OCI-LY7 (cell line): Measurements from ENCODE around the gene CHPF2. TPM values are rescaled to one million over a fixed set of nuclear protein-coding genes. Genes with fewer than 3 reads are reported as not detected.

ENCODE experiments used
- BruUV-seq: library from RNA; stranded (reverse); fragments of 400-500 nt; replicated peaks from 2 replicates; lab custom pipeline; 2021; lab: Mats Ljungman, UMichigan
- CTCF ChIA-PET: fragments of 300-600 bp; sonication (Branson Sonifier 250); formaldehyde crosslinking; loops from one replicate; lab custom pipeline; 2022; ENCODE audit warnings: antibody characterized with exemption; ENCODE audit not compliant: unreplicated experiment; lab: Charles Lee
- POLR2A ChIA-PET: fragments of 300-600 bp; sonication (Branson Sonifier 250); formaldehyde crosslinking; loops from one replicate; lab custom pipeline; 2022; ENCODE audit warnings: antibody characterized with exemption; lab: Charles Lee
- DNase-seq: peaks from one replicate; pipeline ENCODE4 v3.0.0-alpha.2; 2015; ENCODE audit warnings: low spot score
- H2AFZ ChIP-seq: fragments of 200-600 bp; sonication (generic), shearing (Covaris generic); 2 replicates; pipeline ENCODE4 v1.6.1; 2014; ENCODE audit warnings: mild to moderate bottlenecking, antibody characterized with exemption, low read length, moderate library complexity
- H3K27ac ChIP-seq: fragments of 200-600 bp; sonication (generic); 2 replicates; pipeline ENCODE4 v1.5.1; 2014; ENCODE audit warnings: mixed run types, low read depth, mild to moderate bottlenecking, moderate library complexity, low read length, inconsistent platforms; ENCODE audit not compliant: poor library complexity, severe bottlenecking
- H3K36me3 ChIP-seq: fragments of 200-600 bp; sonication (generic); 2 replicates; pipeline ENCODE4 v1.6.1; 2014; ENCODE audit warnings: mild to moderate bottlenecking, antibody characterized with exemption, low read length, moderate library complexity, mixed read lengths; ENCODE audit not compliant: insufficient read depth
- H3K4me1 ChIP-seq: fragments of 200-600 bp; sonication (generic); 2 replicates; pipeline ENCODE4 v1.5.1; 2014; ENCODE audit warnings: mild to moderate bottlenecking, low read length; ENCODE audit not compliant: insufficient read depth, poor library complexity, severe bottlenecking
- H3K4me2 ChIP-seq: fragments of 200-600 bp; sonication (generic); 2 replicates; pipeline ENCODE4 v1.6.1; 2014; ENCODE audit warnings: mild to moderate bottlenecking, low read length
- H3K4me3 ChIP-seq: fragments of 200-600 bp; sonication (generic); 2 replicates; pipeline ENCODE4 v1.5.1; 2014; ENCODE audit warnings: mild to moderate bottlenecking, low read depth, low read length; ENCODE audit not compliant: poor library complexity, severe bottlenecking
- H3K79me2 ChIP-seq: fragments of 200-600 bp; sonication (generic); 2 replicates; pipeline ENCODE4 v1.6.1; 2016; ENCODE audit warnings: low read depth, mild to moderate bottlenecking, low read length, moderate library complexity, mixed read lengths; ENCODE audit not compliant: insufficient read depth
- H3K9me2 ChIP-seq: fragments of 200-600 bp; sonication (generic); 2 replicates; pipeline ENCODE4 v1.6.1; 2016; ENCODE audit warnings: mild to moderate bottlenecking, low read length, mixed read lengths; ENCODE audit not compliant: insufficient read depth
- H3K9me3 ChIP-seq: fragments of 200-600 bp; sonication (generic); 2 replicates; pipeline ENCODE4 v1.6.1; 2014; ENCODE audit warnings: mild to moderate bottlenecking, mixed run types, low read length, mixed read lengths
- H4K20me1 ChIP-seq: fragments of 200-600 bp; sonication (generic); 2 replicates; pipeline ENCODE4 v1.6.1; 2014; ENCODE audit warnings: mild to moderate bottlenecking, antibody characterized with exemption, low read length, moderate library complexity, mixed read lengths; ENCODE audit not compliant: insufficient read depth
- CTCF ChIP-seq: fragments of 200-600 bp; sonication (generic); conservative IDR thresholded peaks from 2 replicates; pipeline ENCODE4 v1.5.1; 2014; ENCODE audit warnings: mild to moderate bottlenecking, antibody characterized with exemption, low read length, moderate library complexity, mixed read lengths
- EZH2phosphoT487 ChIP-seq: fragments of 200-600 bp; sonication (generic); IDR thresholded peaks from 2 replicates; pipeline ENCODE4 v1.6.1; 2018; ENCODE audit warnings: low read depth, borderline replicate concordance, mild to moderate bottlenecking, mixed run types, antibody characterized with exemption, low read length, moderate library complexity, mixed read lengths
- intact Hi-C: fragments of 100-400 bp; cut with micrococcal nuclease; formaldehyde crosslinking; loops from one replicate; pipeline ENCODE4 v1.10.0; 2022; ENCODE audit not compliant: unreplicated experiment
- total RNA-seq, 2 experiments: library from RNA; depleted of rRNA in 1 of 2; stranded (reverse); fragments of >200 nt in 1 of 2; shearing (Covaris generic) in 1 of 2; gene quantifications; 2 replicates each; pipeline ENCODE4 v1.2.3, GENCODE V29; 2014 to 2022

The CHPF2 gene
- total RNA-seq, 2 experiments from 2014 or later = 27.0 to 29.8 TPM

- no TSS peak for BruUV-seq
Measured at GRCh38 chr7:151269511-151269910, 37.2 kb downstream of the CHPF2 start.

GRCh38 chr7:151271699-151272355, 39.5 kb downstream of the CHPF2 start:
- Histone ChIP-seq H3K4me3 (no peak overlapping the region), H3K9me3 (no peaks in the 10 kb centered on the region), H3K79me2 (no peaks in the 10 kb centered on the region), H3K9me2 (no peaks in the 10 kb centered on the region), H4K20me1 (no peaks in the 10 kb centered on the region), H3K36me3 (no peaks in the 10 kb centered on the region), H3K4me2 (peak overlapping the region; percentile 23; the same call in 1 of the 2 replicates), H3K27ac (no peak overlapping the region), H3K4me1 (peaks cover 12% of the 10 kb centered on the region), H2AFZ (peak overlapping the region; percentile 86)
- intact Hi-C loops = no loop called here
- POLR2A ChIA-PET = interaction anchor here (1.0 kb wide), 1 partner anchor 16 kb away, joined by 3 read pairs; no protein-coding TSS in a partner anchor
- CTCF ChIA-PET = no interaction called here
- no TSS peak for BruUV-seq
- TF ChIP-seq CTCF = peak; percentile 44; the same call in 1 of the 2 replicates
- no peak for TF ChIP-seq EZH2phosphoT487
- DNase-seq = peak; percentile 13

More at GRCh38 chr7:151269511-151269910, 37.2 kb downstream of the CHPF2 start:
- Histone ChIP-seq H3K4me3 (no peak overlapping the region), H4K20me1 (no peaks in the 10 kb centered on the region), H3K4me2 (no peak overlapping the region), H2AFZ (no peak overlapping the region), H3K9me2 (no peaks in the 10 kb centered on the region), H3K27ac (no peak overlapping the region), H3K79me2 (no peaks in the 10 kb centered on the region), H3K36me3 (no peaks in the 10 kb centered on the region), H3K4me1 (peaks cover 8% of the 10 kb centered on the region), H3K9me3 (no peaks in the 10 kb centered on the region)
- no peak for TF ChIP-seq CTCF
- no peak for TF ChIP-seq EZH2phosphoT487
- no peak for DNase-seq
- ChIA-PET POLR2A (no interaction called here), CTCF (no interaction called here)
- intact Hi-C loops = no loop called here

GRCh38 chr7:151272405-151272804, 40.1 kb downstream of the CHPF2 start:
- Histone ChIP-seq H2AFZ (peak overlapping the region; percentile 86), H3K36me3 (no peaks in the 10 kb centered on the region), H3K4me3 (no peak overlapping the region), H3K9me2 (no peaks in the 10 kb centered on the region), H3K4me2 (no peak overlapping the region), H3K4me1 (peaks cover 12% of the 10 kb centered on the region), H3K9me3 (no peaks in the 10 kb centered on the region), H3K27ac (no peak overlapping the region), H4K20me1 (no peaks in the 10 kb centered on the region), H3K79me2 (no peaks in the 10 kb centered on the region)
- BruUV-seq = no TSS peak
- CTCF ChIA-PET = interaction anchor here (0.5 kb wide), 1 partner anchor 248 kb away, joined by 4 read pairs; the partner anchor contains the start of gene ATG9B
- intact Hi-C loops = no loop called here
- DNase-seq = no peak
- POLR2A ChIA-PET = interaction anchor here (1.0 kb wide), 1 partner anchor 15 kb away, joined by 3 read pairs; no protein-coding TSS in a partner anchor
- TF ChIP-seq EZH2phosphoT487 = no peak
- TF ChIP-seq CTCF = no peak
